GM12878 (cell line): ENCODE data around the gene FAM83G. TPM values are rescaled to one million over a fixed set of nuclear protein-coding genes. Genes with fewer than 3 reads are reported as not detected.

Experiments used
- ATAC-seq: fragments of 200-7000 bp; cut with Tn5 transposase; 3 replicates; pipeline ENCODE4 v1.9.1; 2020; ENCODE audit warnings: mild to moderate bottlenecking, moderate library complexity
- BruUV-seq: library from RNA; stranded (reverse); fragments of 400-500 nt; replicated peaks from 2 replicates; lab custom pipeline; 2021; lab: Mats Ljungman, UMichigan
- CTCF ChIA-PET: fragments of 300-600 bp; sonication (Branson Sonifier 250); formaldehyde crosslinking; extraction: SDS; loops from one replicate; lab custom pipeline; 2021; ENCODE audit warnings: inconsistent platforms; lab: Yijun Ruan, JAX
- POLR2A ChIA-PET: fragments of 350-600 bp; formaldehyde crosslinking; extraction: SDS; loops from one replicate; lab custom pipeline; 2021; ENCODE audit warnings: inconsistent platforms; lab: Charles Lee
- RAD21 ChIA-PET: fragments of 300-600 bp; sonication (Branson Sonifier 250); formaldehyde crosslinking; loops from one replicate; lab custom pipeline; 2023; ENCODE audit warnings: antibody characterized with exemption; ENCODE audit not compliant: unreplicated experiment; lab: Charles Lee
- SMC1A ChIA-PET: fragments of 300-600 bp; sonication (Branson Sonifier 250); formaldehyde crosslinking; loops from one replicate; lab custom pipeline; 2023; ENCODE audit not compliant: unreplicated experiment, uncharacterized antibody; lab: Charles Lee
- DNase-seq: peaks from one replicate; pipeline ENCODE4 v3.0.0-alpha.2; 2011; ENCODE audit warnings: low read depth, low spot score
- FAIRE-seq: peaks from 3 replicates; lab custom pipeline; 2011; peaks lifted over from hg19 to GRCh38; lab: Jason Lieb, UNC
- H2AFZ ChIP-seq: 2 replicates; pipeline ENCODE4 v1.6.0; 2011; ENCODE audit warnings: low read depth, low read length, control low read depth; ENCODE audit not compliant: control insufficient read depth
- H3K27ac ChIP-seq: 2 replicates; pipeline ENCODE4 v1.5.1; 2011; ENCODE audit warnings: control low read depth; ENCODE audit not compliant: control insufficient read depth, insufficient read depth
- H3K27me3 ChIP-seq, 2 experiments: replicated peaks in 1 of 2; 2 replicates each; pipeline versions ENCODE4 v1.6.0 to v1.6.1; 2011; ENCODE audit warnings: low read length in 1 of 2; ENCODE audit not compliant: control insufficient read depth in 2 of 2, insufficient read depth in 2 of 2
- H3K36me3 ChIP-seq, 2 experiments: 2 replicates each; pipeline ENCODE4 v1.5.1; 2011; ENCODE audit warnings: low read length in 1 of 2; ENCODE audit not compliant: control insufficient read depth in 2 of 2, insufficient read depth in 2 of 2
- H3K4me1 ChIP-seq: 2 replicates; pipeline ENCODE4 v1.6.1; 2011; ENCODE audit warnings: mild to moderate bottlenecking, low read length, moderate library complexity, mixed read lengths; ENCODE audit not compliant: control insufficient read depth, insufficient read depth
- H3K4me2 ChIP-seq: 2 replicates; pipeline ENCODE4 v1.6.0; 2011; ENCODE audit warnings: control low read depth; ENCODE audit not compliant: control insufficient read depth, insufficient read depth
- H3K4me3 ChIP-seq: fragments of 200-600 bp; sonication (generic); 2 replicates; pipeline ENCODE4 v1.5.1; 2016
- H3K79me2 ChIP-seq: 2 replicates; pipeline ENCODE4 v1.6.0; 2011; ENCODE audit warnings: low read length; ENCODE audit not compliant: control insufficient read depth, insufficient read depth
- H3K9ac ChIP-seq: 2 replicates; pipeline ENCODE4 v1.8.0; 2011; ENCODE audit warnings: low read length, control low read depth, mixed read lengths; ENCODE audit not compliant: control insufficient read depth, insufficient read depth
- H3K9me3 ChIP-seq: replicated peaks from 3 replicates; pipeline ENCODE4 v1.5.1; 2011; ENCODE audit warnings: mild to moderate bottlenecking, low read length; ENCODE audit not compliant: control insufficient read depth, insufficient read depth
- H4K20me1 ChIP-seq: 2 replicates; pipeline ENCODE4 v1.6.0; 2011; ENCODE audit not compliant: control insufficient read depth, insufficient read depth
- ATF3 ChIP-seq: IDR thresholded peaks from 2 replicates; pipeline ENCODE4 v1.6.1; 2011; ENCODE audit warnings: low read depth, mild to moderate bottlenecking, low read length, moderate library complexity, borderline replicate concordance; ENCODE audit errors: extremely low read depth
- BHLHE40 ChIP-seq, 2 experiments: fragments of 450-650 bp in 1 of 2; IDR thresholded peaks; 2 replicates each; pipeline ENCODE4 v1.6.1; 2011 to 2017; ENCODE audit warnings: low read depth in 2 of 2, borderline replicate concordance in 1 of 2, improper control_type of control experiment in 1 of 2, low read length in 1 of 2, mild to moderate bottlenecking in 1 of 2
- EED ChIP-seq: sonication (generic); IDR thresholded peaks from 2 replicates; pipeline ENCODE4 v1.6.1; 2016; ENCODE audit warnings: antibody characterized with exemption, low read depth
- IKZF1 ChIP-seq: fragments of 450-650 bp; conservative IDR thresholded peaks from 2 replicates; pipeline ENCODE4 v1.6.1; 2017; ENCODE audit warnings: antibody characterized with exemption, mild to moderate bottlenecking
- IKZF2 ChIP-seq, 2 experiments: fragments of 450-650 bp; IDR thresholded peaks; 2 replicates each; pipeline ENCODE4 v1.6.1; 2017; ENCODE audit warnings: mild to moderate bottlenecking in 2 of 2, moderate library complexity in 2 of 2
- RUNX3 ChIP-seq: IDR thresholded peaks from 2 replicates; pipeline ENCODE4 v1.6.1; 2012; ENCODE audit warnings: low read length, inconsistent platforms
- SKIL ChIP-seq: fragments of 450-650 bp; IDR thresholded peaks from 2 replicates; pipeline ENCODE4 v1.6.1; 2017; ENCODE audit warnings: mild to moderate bottlenecking, low read depth, inconsistent platforms; ENCODE audit not compliant: poor library complexity, severe bottlenecking
- SPI1 ChIP-seq: IDR thresholded peaks from 2 replicates; pipeline ENCODE4 v1.6.1; 2011; ENCODE audit warnings: low read depth, mild to moderate bottlenecking, low read length, moderate library complexity, borderline replicate concordance; ENCODE audit not compliant: insufficient read depth
- STAT3 ChIP-seq: IDR thresholded peaks from 2 replicates; pipeline ENCODE4 v1.6.1; 2011; ENCODE audit warnings: low read depth, low read length, improper control_type of control experiment
- TCF12 ChIP-seq: IDR thresholded peaks from 2 replicates; pipeline ENCODE4 v1.6.1; 2011; ENCODE audit warnings: low read depth, mild to moderate bottlenecking, low read length
- TCF3 ChIP-seq: IDR thresholded peaks from 2 replicates; pipeline ENCODE4 v1.6.1; 2012; ENCODE audit warnings: low read depth, mild to moderate bottlenecking, low read length, borderline replicate concordance; ENCODE audit not compliant: insufficient read depth
- TCF7 ChIP-seq: IDR thresholded peaks from 2 replicates; pipeline ENCODE4 v1.6.1; 2014; ENCODE audit warnings: antibody characterized with exemption, borderline replicate concordance
- WGBS: methylation state at CpG from one replicate; pipeline ENCODE4 v1.1.6; 2016; ENCODE audit warnings: low lambda C conversion rate; ENCODE audit not compliant: insufficient replicate concordance, insufficient coverage; ENCODE audit errors: missing lambda C conversion rate; 5-methylcytosine and 5-hydroxymethylcytosine counted together
- in situ Hi-C: fragments of 300-500 bp; cut with MboI; formaldehyde crosslinking; loops from 9 replicates; pipeline ENCODE4 v1.14.3; 2018; ENCODE audit warnings: mixed read lengths
- intact Hi-C: fragments of 100-400 bp; cut with micrococcal nuclease; formaldehyde crosslinking; loops from one replicate; pipeline ENCODE4 v1.14.2; 2022; ENCODE audit not compliant: unreplicated experiment
- polyA plus RNA-seq, 11 experiments: library from polyadenylated mRNA; depleted of rRNA in 4 of 11; unstranded in 6 of 11; stranded (reverse) in 5 of 11; fragments of >200 nt; fragmentation: Nextera tagmentation in 4 of 11; fragmentation: Illumina TruSeq in 1 of 11; extraction: Ambion mirVana in 4 of 11; extraction: Trizol in 1 of 11; gene quantifications; 1 replicate in 1 of 11; 2 replicates in 10 of 11; pipeline versions ENCODE4 v1.2.1 to v1.2.3, GENCODE V29; 2011 to 2016; ENCODE audit warnings: inconsistent platforms in 2 of 11, missing spikeins in 2 of 11, low read depth in 1 of 11
- total RNA-seq, 4 experiments: library from RNA; depleted of rRNA in 3 of 4; stranded (reverse); fragments of >200 nt in 3 of 4; fragmentation: Illumina TruSeq in 1 of 4; extraction: Trizol in 1 of 4; gene quantifications; 2 replicates each; pipeline versions ENCODE4 v1.2.1 to v1.2.3, GENCODE V29; 2013 to 2021
- TF ChIP-seq, protein P1 (sequence below): fragments of 450-650 bp; IDR thresholded peaks from 2 replicates; pipeline ENCODE4 v1.6.1; 2017; ENCODE audit warnings: antibody characterized with exemption, mild to moderate bottlenecking, moderate library complexity

Gene FAM83G
- total and polyA plus RNA-seq, 10 of the 15 experiments (the other 5 are each of a cell fraction or from before 2014, with no cell fraction given): 0.03 to 16.7 (median 6.5) TPM

DNA sequence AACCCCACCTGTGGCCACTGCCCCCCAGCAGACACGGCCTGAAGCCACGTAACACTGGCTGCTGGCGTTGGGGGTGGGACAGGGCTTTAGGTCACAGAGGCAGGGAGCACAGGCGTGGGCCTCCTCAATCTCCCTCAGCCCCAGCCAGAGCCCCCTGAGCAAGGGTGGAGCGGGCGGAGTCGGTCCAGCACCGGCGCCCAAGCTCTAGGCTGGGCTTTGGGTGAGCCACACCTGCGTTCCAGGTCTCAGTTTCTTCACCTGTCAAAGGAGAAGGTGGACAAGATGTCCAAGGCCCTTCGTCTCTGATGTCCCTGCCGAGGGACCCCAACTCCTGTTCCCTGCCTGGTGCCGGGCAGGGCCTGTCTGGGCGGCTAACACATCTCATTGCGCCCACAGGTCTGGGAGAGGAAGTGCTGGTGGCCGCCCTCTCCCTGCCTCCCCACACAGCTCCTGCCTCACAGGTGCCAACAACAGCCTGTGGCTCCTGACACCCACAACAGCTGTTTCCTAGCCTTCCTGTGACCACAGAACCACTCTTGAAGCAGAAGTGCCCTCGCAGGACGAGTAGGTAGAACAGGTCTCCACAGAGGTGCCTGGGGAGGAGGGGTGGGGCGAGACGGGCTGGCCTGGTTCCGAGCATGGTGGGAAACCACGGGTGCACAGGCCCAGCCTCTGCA, 12.0 kb downstream of the FAM83G start:
- FAIRE-seq: no peak
- DNase-seq: peak; percentile 38
- H4K20me1 ChIP-seq: no peaks in the 10 kb centered on the region
- H3K4me1 ChIP-seq: peaks cover 15% of the 10 kb centered on the region
- ATAC-seq: peak; percentile 73
- peaks cover 0 to 5% of the 10 kb centered on the region in 2 experiments; a peak in 3 of 4 replicates for H3K36me3 ChIP-seq
- H3K4me3 ChIP-seq: no peak overlapping the region
- in situ Hi-C loops (no loop called here), intact Hi-C loops (no loop called here)
- no peaks in the 10 kb centered on the region for H3K27me3 ChIP-seq
- RAD21 ChIA-PET: no interaction called here
- no peak overlapping the region for H2AFZ ChIP-seq
- peak overlapping the region; percentile 18; the same call in 1 of the 2 replicates for H3K27ac ChIP-seq
- no TSS peak for BruUV-seq
- H3K9me3 ChIP-seq: peaks cover 6% of the 10 kb centered on the region; the same call in 2 of the 3 replicates
- POLR2A ChIA-PET: no interaction called here
- CTCF ChIA-PET: no interaction called here
- peak overlapping the region; percentile 76 for H3K4me2 ChIP-seq
- H3K79me2 ChIP-seq: no peaks in the 10 kb centered on the region; the same call in 1 of the 2 replicates
- no peak overlapping the region for H3K9ac ChIP-seq
- TF ChIP-seq SKIL (no peak), RUNX3 (peak; percentile 78), EED (peak; percentile 45; the same call in 1 of the 2 replicates), IKZF1 (peak; percentile 51), STAT3 (no peak), TCF7 (no peak), BHLHE40 (IDR thresholded peaks at IDR 0.05; ENCODE audit: borderline replicate concordance in 1 of 2, low read depth in 2 of 2, low read length in 1 of 2) (peak in 1 of 2 experiments; percentile 5; a peak in 1 of 4 replicates), TCF12 (peak; percentile 62; the same call in 1 of the 2 replicates), SPI1 (peak; percentile 67), ATF3 (no peak), IKZF2 (IDR thresholded peaks at IDR 0.05) (peak; percentile 22 to 43; a peak in 2 of 4 replicates), TCF3 (peak; percentile 58; the same call in 1 of the 2 replicates)
- TF ChIP-seq, protein P1, sequence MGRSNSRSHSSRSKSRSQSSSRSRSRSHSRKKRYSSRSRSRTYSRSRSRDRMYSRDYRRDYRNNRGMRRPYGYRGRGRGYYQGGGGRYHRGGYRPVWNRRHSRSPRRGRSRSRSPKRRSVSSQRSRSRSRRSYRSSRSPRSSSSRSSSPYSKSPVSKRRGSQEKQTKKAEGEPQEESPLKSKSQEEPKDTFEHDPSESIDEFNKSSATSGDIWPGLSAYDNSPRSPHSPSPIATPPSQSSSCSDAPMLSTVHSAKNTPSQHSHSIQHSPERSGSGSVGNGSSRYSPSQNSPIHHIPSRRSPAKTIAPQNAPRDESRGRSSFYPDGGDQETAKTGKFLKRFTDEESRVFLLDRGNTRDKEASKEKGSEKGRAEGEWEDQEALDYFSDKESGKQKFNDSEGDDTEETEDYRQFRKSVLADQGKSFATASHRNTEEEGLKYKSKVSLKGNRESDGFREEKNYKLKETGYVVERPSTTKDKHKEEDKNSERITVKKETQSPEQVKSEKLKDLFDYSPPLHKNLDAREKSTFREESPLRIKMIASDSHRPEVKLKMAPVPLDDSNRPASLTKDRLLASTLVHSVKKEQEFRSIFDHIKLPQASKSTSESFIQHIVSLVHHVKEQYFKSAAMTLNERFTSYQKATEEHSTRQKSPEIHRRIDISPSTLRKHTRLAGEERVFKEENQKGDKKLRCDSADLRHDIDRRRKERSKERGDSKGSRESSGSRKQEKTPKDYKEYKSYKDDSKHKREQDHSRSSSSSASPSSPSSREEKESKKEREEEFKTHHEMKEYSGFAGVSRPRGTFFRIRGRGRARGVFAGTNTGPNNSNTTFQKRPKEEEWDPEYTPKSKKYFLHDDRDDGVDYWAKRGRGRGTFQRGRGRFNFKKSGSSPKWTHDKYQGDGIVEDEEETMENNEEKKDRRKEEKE: no peak
- WGBS: 52% methylated on average over 21 of the region's 22 CpGs
- SMC1A ChIA-PET: no interaction called here
